T-cell (primary cell): ENCODE data around the gene WDR7. TPM values are rescaled to one million over a fixed set of nuclear protein-coding genes. Genes with fewer than 3 reads are reported as not detected.
A peak's percentile ranks its signal among the peaks of the same experiment; 100 is the strongest.

Source experiments
- ATAC-seq, 4 experiments: fragments of 200-7000 bp in 3 of 4; fragments of 150-1000 bp in 1 of 4; cut with Tn5 transposase; replicated peaks in 1 of 4; 1 replicate in 3 of 4; 2 replicates in 1 of 4; pipeline ENCODE4 v1.10.0; 2021; ENCODE audit warnings: moderate library complexity in 3 of 4, mild to moderate bottlenecking in 2 of 4, moderate number of reproducible peaks in 1 of 4
- CTCF ChIA-PET, 2 donors: fragments of 300-600 bp; sonication (Branson Sonifier 250); formaldehyde crosslinking; loops; one replicate each; lab custom pipeline; 2022; ENCODE audit warnings: antibody characterized with exemption in 2 of 2; lab: Charles Lee
- POLR2A ChIA-PET, 2 donors: fragments of 300-600 bp; sonication (Branson Sonifier 250); formaldehyde crosslinking; loops; one replicate each; lab custom pipeline; 2022; ENCODE audit warnings: antibody characterized with exemption in 2 of 2; lab: Charles Lee
- DNase-seq, 35 experiments: peaks; one replicate each; pipeline versions ENCODE4 v3.0.0 to v3.0.0-alpha.2; 2013 to 2023
- H3K27ac ChIP-seq: one replicate; pipeline ENCODE4 v1.5.1; 2013; ENCODE audit warnings: low read length
- H3K27me3 ChIP-seq, 2 experiments: replicated peaks in 1 of 2; 1 replicate in 1 of 2; 2 replicates in 1 of 2; pipeline versions ENCODE4 v1.6.1 to v1.7.0; 2013; ENCODE audit warnings: low read length in 1 of 2, mixed read lengths in 1 of 2; ENCODE audit not compliant: control insufficient read depth in 2 of 2, insufficient read depth in 2 of 2; ENCODE audit errors: extremely low read depth in 1 of 2
- H3K36me3 ChIP-seq, 2 donors: 1 replicate in 1 of 2; 2 replicates in 1 of 2; pipeline versions ENCODE4 v1.6.1 to v1.7.0; 2013; ENCODE audit warnings: low read length in 1 of 2; ENCODE audit not compliant: control insufficient read depth in 2 of 2, insufficient read depth in 1 of 2; ENCODE audit errors: extremely low read depth in 1 of 2
- H3K4me1 ChIP-seq, 2 experiments: 1 replicate in 1 of 2; 2 replicates in 1 of 2; pipeline versions ENCODE4 v1.6.1 to v1.7.0; 2013; ENCODE audit warnings: low read length in 2 of 2, mixed read lengths in 1 of 2; ENCODE audit not compliant: insufficient read depth in 2 of 2, control insufficient read depth in 1 of 2; ENCODE audit errors: extremely low read depth in 1 of 2
- H3K4me3 ChIP-seq, 2 donors: 1 replicate in 1 of 2; 2 replicates in 1 of 2; pipeline versions ENCODE4 v1.5.1 to v1.7.0; 2013; ENCODE audit warnings: mild to moderate bottlenecking in 2 of 2, low read length in 1 of 2, moderate library complexity in 1 of 2; ENCODE audit not compliant: control insufficient read depth in 1 of 2; ENCODE audit errors: extremely low read depth in 1 of 2
- H3K9me3 ChIP-seq: 2 replicates; pipeline ENCODE4 v1.7.0; 2013
- H3K27ac Mint-ChIP-seq, 2 donors: one replicate each; pipeline ENCODE4 v1.8.0; 2020 to 2021; ENCODE audit warnings: mild to moderate bottlenecking in 2 of 2, mixed read lengths in 2 of 2
- H3K27me3 Mint-ChIP-seq, 2 donors: one replicate each; pipeline ENCODE4 v1.8.0; 2021 to 2022; ENCODE audit warnings: mixed read lengths in 2 of 2
- H3K36me3 Mint-ChIP-seq: one replicate; pipeline ENCODE4 v1.8.0; 2021; ENCODE audit warnings: mixed read lengths
- H3K4me1 Mint-ChIP-seq, 3 donors: one replicate each; pipeline ENCODE4 v1.8.0; 2020 to 2022; ENCODE audit warnings: mixed read lengths in 3 of 3, mild to moderate bottlenecking in 1 of 3
- H3K4me3 Mint-ChIP-seq, 3 donors: one replicate each; pipeline ENCODE4 v1.8.0; 2020 to 2022; ENCODE audit warnings: mild to moderate bottlenecking in 3 of 3, mixed read lengths in 3 of 3, moderate library complexity in 3 of 3
- H3K9me3 Mint-ChIP-seq, 3 donors: one replicate each; pipeline ENCODE4 v1.8.0; 2020 to 2022; ENCODE audit warnings: mixed read lengths in 3 of 3
- WGBS: methylation state at CpG from one replicate; pipeline ENCODE4 v1.1.5; 2013; ENCODE audit warnings: missing lambda C conversion rate; ENCODE audit not compliant: insufficient coverage; 5-methylcytosine and 5-hydroxymethylcytosine counted together
- total RNA-seq, 35 experiments: library from RNA in 6 of 35; stranded (reverse) in 6 of 35; fragments of 120-200 nt in 1 of 35; gene quantifications; one replicate each; pipeline versions ENCODE4 v1.2.1 to v1.2.4 and lab custom pipeline; 2013 to 2026

Gene WDR7
- total RNA-seq, 5 donors from 2014 or later (not counting 1 experiment from before 2014, with no cell fraction given), result 35.9 to 65.6 (median 41.5) TPM

DNA sequence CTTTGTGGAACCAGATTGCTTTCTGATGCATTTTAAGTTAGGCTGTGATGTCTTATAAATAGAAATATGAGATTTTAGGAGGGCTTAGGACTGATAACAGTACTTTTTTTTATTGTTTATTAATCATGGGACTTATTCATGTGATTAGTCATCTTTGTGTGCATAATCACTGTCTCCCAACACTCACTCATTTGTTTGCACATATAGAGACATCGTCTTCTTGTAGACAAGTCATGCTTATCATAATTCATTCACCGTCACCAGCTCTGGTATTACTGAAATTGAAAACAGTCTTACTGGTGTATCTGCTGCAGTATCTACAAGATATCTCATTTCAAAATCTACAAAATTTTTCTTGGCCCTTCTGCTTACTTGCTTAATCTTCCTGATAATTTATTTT, 45.8 kb downstream of the WDR7 start:
- WGBS, result no CpG with 5 or more reads among the region's 2 CpGs
- H3K36me3 Mint-ChIP-seq, result peaks cover 26% of the 10 kb centered on the region
- Histone ChIP-seq H3K36me3 (peaks cover 0 to 15% of the 10 kb centered on the region in 2 donors), H3K4me3 (no peak overlapping the region), H3K4me1 (no peaks in the 10 kb centered on the region), H3K27ac (no peak overlapping the region), H3K9me3 (no peaks in the 10 kb centered on the region), H3K27me3 (no peaks in the 10 kb centered on the region)
- no peak overlapping the region for H3K4me3 Mint-ChIP-seq
- no peak for ATAC-seq
- DNase-seq, result no peak
- ChIA-PET POLR2A (no interaction called here), CTCF (no interaction called here)
- no peaks in the 10 kb centered on the region for H3K4me1 Mint-ChIP-seq
- no peaks in the 10 kb centered on the region for H3K9me3 Mint-ChIP-seq
- no peaks in the 10 kb centered on the region for H3K27me3 Mint-ChIP-seq
- no peak overlapping the region for H3K27ac Mint-ChIP-seq

GRCh38 chr18:56702946-56703345, 51.8 kb downstream of the WDR7 start:
- Histone ChIP-seq H3K36me3 (peaks cover 0 to 2% of the 10 kb centered on the region in 2 donors), H3K27ac (no peak overlapping the region), H3K4me1 (no peaks in the 10 kb centered on the region), H3K9me3 (no peaks in the 10 kb centered on the region), H3K27me3 (no peaks in the 10 kb centered on the region), H3K4me3 (no peak overlapping the region)
- ATAC-seq, result no peak
- H3K27ac Mint-ChIP-seq, result no peak overlapping the region
- no peak overlapping the region for H3K4me3 Mint-ChIP-seq
- no peaks in the 10 kb centered on the region for H3K9me3 Mint-ChIP-seq
- POLR2A ChIA-PET, result interaction anchor here in 1 of 2 donors (0.7 kb wide), 1 partner anchor 8 kb away, joined by 3 read pairs; no protein-coding TSS in a partner anchor
- 71% methylated on average over 1 of the region's 5 CpGs for WGBS
- H3K27me3 Mint-ChIP-seq, result no peaks in the 10 kb centered on the region
- H3K36me3 Mint-ChIP-seq, result peaks cover 11% of the 10 kb centered on the region
- H3K4me1 Mint-ChIP-seq, result no peaks in the 10 kb centered on the region
- CTCF ChIA-PET, result interaction anchor here (0.6 to 1.5 kb wide), 5 partner anchors 9 to 1431 kb away, joined by 3 read pairs; no protein-coding TSS in a partner anchor
- DNase-seq, result peak in 7 of 35 experiments; percentile 1 to 50 (median 8)

- no peaks in the 10 kb centered on the region for H3K27me3 ChIP-seq
- CTCF ChIA-PET, result interaction anchor here in 1 of 2 donors (0.5 to 1.4 kb wide), 6 partner anchors 9 to 1294 kb away, joined by 3 to 6 read pairs (median 4); partner anchors contain the start of gene TXNL1
- peaks cover 3 to 6% (median 6%) of the 10 kb centered on the region in 3 donors for H3K4me1 Mint-ChIP-seq
- no peak overlapping the region for H3K4me3 Mint-ChIP-seq
- no peak overlapping the region for H3K27ac Mint-ChIP-seq
- DNase-seq (peak in 22 of 35 experiments; percentile 1 to 69 (median 10)), ATAC-seq (peak; percentile 100)
- POLR2A ChIA-PET, result no interaction called here
- peaks cover 0 to 2% of the 10 kb centered on the region in 2 donors for H3K36me3 ChIP-seq
- no peaks in the 10 kb centered on the region for H3K4me1 ChIP-seq
- H3K36me3 Mint-ChIP-seq, result peaks cover 11% of the 10 kb centered on the region
- H3K27ac ChIP-seq, result no peak overlapping the region
- no peaks in the 10 kb centered on the region for H3K9me3 Mint-ChIP-seq
- no peaks in the 10 kb centered on the region for H3K9me3 ChIP-seq
- H3K4me3 ChIP-seq, result no peak overlapping the region
- H3K27me3 Mint-ChIP-seq, result no peaks in the 10 kb centered on the region
- no CpG with 5 or more reads among the region's 2 CpGs for WGBS
Observed at GRCh38 chr18:56709463-56709862, 58.3 kb downstream of the WDR7 start.

DNA sequence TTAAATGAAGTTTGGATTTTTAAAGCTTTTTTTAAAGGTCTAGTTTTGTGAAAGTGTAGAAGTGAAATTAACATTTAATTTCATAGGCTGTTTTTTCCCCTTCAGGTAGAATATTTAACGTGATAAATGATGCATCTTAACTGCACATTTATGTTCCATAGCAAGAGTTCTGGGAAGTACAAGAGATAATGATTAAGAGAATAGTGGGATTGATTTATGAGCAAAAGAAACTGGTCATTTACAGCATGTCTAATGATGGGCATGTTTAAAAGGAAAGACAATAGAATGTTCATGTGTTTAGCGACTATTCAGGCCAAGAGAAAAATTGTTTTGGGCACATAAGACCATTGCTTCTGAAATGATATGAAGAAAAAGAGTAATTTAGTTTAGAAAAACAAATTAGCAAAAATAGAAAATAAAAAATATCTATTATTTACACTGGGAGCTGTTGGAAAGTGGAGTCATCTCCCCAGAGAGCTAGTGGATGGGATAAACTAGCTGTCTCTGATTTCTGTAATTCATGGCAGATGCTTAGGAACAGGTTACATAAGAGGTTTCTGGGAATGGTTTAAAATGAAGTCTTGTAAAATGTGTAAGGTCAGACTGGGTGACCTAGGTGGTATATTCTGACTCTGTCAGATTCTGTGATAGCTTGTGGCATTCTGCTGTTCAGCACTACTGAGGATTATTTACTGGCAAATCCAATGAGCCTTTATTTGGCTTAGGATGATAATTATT, 60.7 kb downstream of the WDR7 start:
- Histone ChIP-seq H3K36me3 (no peaks in the 10 kb centered on the region), H3K27me3 (no peaks in the 10 kb centered on the region), H3K4me1 (no peaks in the 10 kb centered on the region), H3K9me3 (no peaks in the 10 kb centered on the region), H3K27ac (no peak overlapping the region), H3K4me3 (no peak overlapping the region)
- ChIA-PET CTCF (interaction anchor here (0.8 to 1.6 kb wide), 4 partner anchors 9 to 12 kb away, joined by 3 to 6 read pairs (median 4); no protein-coding TSS in a partner anchor), POLR2A (interaction anchor here (0.6 to 0.9 kb wide), 2 partner anchors 9 to 486 kb away, joined by 3 read pairs; no protein-coding TSS in a partner anchor)
- Mint-ChIP-seq H3K9me3 (no peaks in the 10 kb centered on the region), H3K36me3 (peaks cover 4% of the 10 kb centered on the region), H3K4me1 (peaks cover 10 to 12% (median 10%) of the 10 kb centered on the region in 3 donors), H3K4me3 (no peak overlapping the region), H3K27ac (no peak overlapping the region), H3K27me3 (no peaks in the 10 kb centered on the region)
- DNase-seq (no peak), ATAC-seq (no peak)
- WGBS, result no CpG with 5 or more reads among the region's 2 CpGs

DNA sequence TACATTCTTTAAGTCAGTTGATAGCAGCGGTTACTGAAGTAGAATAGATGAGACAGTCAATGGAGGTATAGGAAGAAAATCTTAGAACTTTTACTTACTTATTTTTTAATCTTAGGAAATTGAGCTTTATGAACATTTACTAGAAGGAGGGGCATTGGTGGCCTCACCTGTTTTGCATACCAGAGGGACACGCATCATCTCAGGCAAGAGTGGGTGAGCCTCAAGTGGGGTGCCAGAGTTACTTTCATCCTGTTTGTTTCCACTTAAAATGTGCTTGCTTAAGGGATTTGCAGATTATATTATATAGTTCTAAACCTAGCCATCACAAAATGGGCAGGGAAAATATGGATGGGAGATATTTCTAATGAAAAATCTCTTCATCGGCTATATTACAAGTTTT, 61.6 kb downstream of the WDR7 start:
- no peak overlapping the region for H3K4me3 Mint-ChIP-seq
- no peak overlapping the region for H3K4me3 ChIP-seq
- H3K4me1 ChIP-seq, result no peaks in the 10 kb centered on the region
- POLR2A ChIA-PET, result no interaction called here
- H3K36me3 ChIP-seq, result no peaks in the 10 kb centered on the region
- H3K36me3 Mint-ChIP-seq, result peaks cover 4% of the 10 kb centered on the region
- no peak overlapping the region for H3K27ac ChIP-seq
- no peaks in the 10 kb centered on the region for H3K9me3 ChIP-seq
- H3K27me3 Mint-ChIP-seq, result no peaks in the 10 kb centered on the region
- H3K27ac Mint-ChIP-seq, result no peak overlapping the region
- CTCF ChIA-PET, result no interaction called here
- ATAC-seq (no peak), DNase-seq (no peak)
- WGBS, result no CpG with 5 or more reads among the region's 3 CpGs
- H3K4me1 Mint-ChIP-seq, result peaks cover 10 to 12% (median 10%) of the 10 kb centered on the region in 3 donors
- H3K27me3 ChIP-seq, result no peaks in the 10 kb centered on the region
- no peaks in the 10 kb centered on the region for H3K9me3 Mint-ChIP-seq

GRCh38 chr18:56715121-56715520, 64.0 kb downstream of the WDR7 start:
- Histone ChIP-seq H3K36me3 (no peaks in the 10 kb centered on the region), H3K27ac (no peak overlapping the region), H3K27me3 (no peaks in the 10 kb centered on the region), H3K4me1 (no peaks in the 10 kb centered on the region), H3K9me3 (no peaks in the 10 kb centered on the region), H3K4me3 (no peak overlapping the region)
- H3K9me3 Mint-ChIP-seq, result no peaks in the 10 kb centered on the region
- DNase-seq (no peak), ATAC-seq (no peak)
- no peak overlapping the region for H3K27ac Mint-ChIP-seq
- no CpG with 5 or more reads among the region's 5 CpGs for WGBS
- no peaks in the 10 kb centered on the region for H3K27me3 Mint-ChIP-seq
- CTCF ChIA-PET, result interaction anchor here in 1 of 2 donors (1.3 kb wide), 1 partner anchor 14 kb away, joined by 3 read pairs; no protein-coding TSS in a partner anchor
- no peak overlapping the region for H3K4me3 Mint-ChIP-seq
- POLR2A ChIA-PET, result interaction anchor here in 1 of 2 donors (0.8 kb wide), 1 partner anchor 1777 kb away, joined by 16 read pairs; no protein-coding TSS in a partner anchor
- peaks cover 23% of the 10 kb centered on the region for H3K36me3 Mint-ChIP-seq
- peaks cover 4 to 9% (median 4%) of the 10 kb centered on the region in 3 donors for H3K4me1 Mint-ChIP-seq
